Thyroid gland (tissue), 4 donors: ENCODE data around the gene DVL2.

Source experiments
- CTCF ChIP-seq, 6 experiments: fragments of 200-600 bp in 3 of 6; fragments of 450-650 bp in 3 of 6; sonication (generic) in 3 of 6; IDR thresholded peaks; one replicate each; pipeline ENCODE4 v1.5.1; 2016 to 2019; ENCODE audit warnings: antibody characterized with exemption in 6 of 6, mild to moderate bottlenecking in 2 of 6, inconsistent platforms in 1 of 6, moderate library complexity in 1 of 6
- POLR2A ChIP-seq, 2 donors: fragments of 450-650 bp; IDR thresholded peaks; one replicate each; pipeline ENCODE4 v1.6.1; 2017; ENCODE audit warnings: antibody characterized with exemption in 2 of 2, mild to moderate bottlenecking in 2 of 2, moderate library complexity in 1 of 2

GRCh38 chr17:7204336-7204735, 30.0 kb downstream of the DVL2 start:
- TF ChIP-seq POLR2A (IDR thresholded peaks at IDR 0.05) (no peak), CTCF (IDR thresholded peaks at IDR 0.05) (no peak)
